Activated CD4-positive, alpha-beta T cell treated with anti-CD3 and anti-CD28 coated beads for 48 hours (primary cell): Measurements from ENCODE around the gene ACOX1.

Experiments used
- DNase-seq: peaks from one replicate; pipeline ENCODE4 v3.0.0-alpha.2; 2020

ACOX1 gene

DNA sequence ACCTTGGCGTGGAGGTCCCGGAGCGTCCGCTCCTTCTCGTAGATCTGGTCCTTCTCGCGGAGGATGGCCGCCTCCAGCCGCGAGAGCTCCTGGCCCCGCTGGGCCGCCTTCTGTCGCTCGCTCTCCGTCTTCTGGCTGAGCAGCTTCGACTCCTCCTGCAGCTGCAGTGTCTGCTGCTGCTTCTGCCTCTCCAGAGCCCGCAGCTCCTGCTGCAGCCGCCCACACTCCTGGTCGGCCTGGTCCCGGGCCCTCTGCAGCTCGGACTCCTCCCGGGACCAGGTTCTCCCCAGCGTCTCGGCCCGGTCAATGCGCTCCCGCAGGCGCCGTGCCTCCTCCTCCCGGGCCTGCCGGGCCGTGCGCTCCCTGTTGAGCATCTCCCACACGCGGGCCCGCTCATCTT is 29.2 kb upstream of the ACOX1 start:
- no peak for DNase-seq

DNA sequence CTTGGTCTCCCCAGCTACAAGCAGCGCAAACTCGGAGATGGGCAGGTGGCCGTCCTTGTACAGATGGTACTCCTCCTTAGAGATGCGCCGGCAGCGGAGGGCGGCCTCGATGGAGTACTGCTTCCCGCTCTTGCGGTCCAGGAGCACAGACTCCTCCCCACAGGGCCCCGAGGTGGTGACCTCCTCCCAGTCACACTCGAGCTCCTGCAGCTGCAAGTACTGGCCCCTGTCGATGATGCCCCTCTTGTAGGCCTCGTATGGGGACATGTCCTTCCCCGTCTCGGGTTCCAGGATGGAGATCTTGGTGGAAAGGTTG is 28.8 kb upstream of the ACOX1 start:
- DNase-seq: no peak

DNA sequence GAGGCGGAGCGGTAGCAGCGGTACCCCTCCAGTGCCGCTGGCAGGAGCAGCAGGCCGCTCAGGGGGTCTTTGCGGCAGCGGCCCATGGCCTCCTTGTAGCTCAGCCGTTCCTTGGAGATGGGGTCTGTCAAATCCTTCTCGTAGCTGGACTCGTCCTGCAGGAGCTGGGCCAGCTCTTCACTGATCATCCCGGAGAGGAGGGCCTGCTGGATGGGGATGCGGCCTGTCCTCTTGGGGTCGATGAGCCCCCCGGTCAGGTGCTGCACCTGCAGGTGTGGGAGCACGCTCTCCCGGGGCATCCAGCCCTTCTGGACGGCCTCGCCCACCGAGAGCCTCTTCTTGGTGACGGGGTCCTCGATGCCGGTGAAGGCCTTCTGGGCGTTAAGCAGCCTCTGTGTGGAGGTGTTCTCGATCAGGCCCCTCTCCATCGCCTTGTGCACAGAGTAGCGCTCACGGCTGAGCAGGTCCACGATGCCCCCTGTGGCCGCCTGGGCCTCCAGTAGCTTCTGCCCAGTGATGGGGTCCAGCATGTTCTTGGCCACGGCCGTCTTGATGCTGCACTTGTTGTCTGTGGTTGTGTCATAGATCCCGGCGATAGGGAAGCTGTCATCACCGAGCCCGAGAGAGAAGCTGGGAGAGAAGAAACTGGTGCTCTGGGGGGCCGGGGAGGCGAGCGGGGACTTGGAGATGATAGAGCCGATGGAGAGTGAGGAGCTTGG is 28.3 kb upstream of the ACOX1 start:
- no peak for DNase-seq

DNA sequence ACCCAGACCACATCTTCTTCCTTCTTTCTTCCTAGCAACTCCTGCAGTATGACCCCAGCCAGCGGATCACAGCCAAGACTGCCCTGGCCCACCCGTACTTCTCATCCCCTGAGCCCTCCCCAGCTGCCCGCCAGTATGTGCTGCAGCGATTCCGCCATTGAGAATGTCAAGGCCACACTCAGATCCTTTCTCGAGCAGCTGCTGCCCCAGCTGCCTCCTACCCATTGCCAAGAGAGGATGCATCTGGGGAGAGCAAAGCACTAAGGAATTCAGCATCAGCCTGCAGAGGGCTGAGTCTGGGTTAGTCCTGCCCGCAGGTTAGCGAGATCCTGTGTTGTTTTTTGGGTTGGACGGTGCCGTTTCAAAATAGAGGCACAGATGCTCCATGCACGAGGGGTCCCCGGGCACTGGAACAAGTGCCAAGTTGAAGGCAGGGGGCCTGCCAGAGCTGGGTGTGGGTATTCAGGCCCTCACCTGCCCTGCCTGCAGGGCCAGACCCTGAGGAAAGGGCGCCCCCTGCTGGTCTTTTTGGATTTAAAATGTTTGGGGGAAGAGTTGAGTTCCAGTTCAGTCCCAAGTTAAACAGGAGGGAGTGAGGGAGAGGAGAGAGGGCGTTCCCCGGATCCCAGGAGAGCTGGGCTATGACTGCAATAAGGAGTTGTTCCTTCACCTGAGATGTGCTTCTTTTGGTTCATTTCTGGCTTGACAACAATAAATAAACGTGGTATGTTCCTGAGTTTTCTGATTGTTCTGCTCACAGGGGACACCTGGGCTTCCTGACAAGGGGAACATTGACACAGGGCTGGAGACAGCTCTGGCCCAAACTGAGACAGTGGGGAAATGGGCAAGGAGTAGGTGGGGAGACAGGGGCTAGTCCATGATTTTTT is 26.5 kb upstream of the ACOX1 start:
- DNase-seq: peak; percentile 91

DNA sequence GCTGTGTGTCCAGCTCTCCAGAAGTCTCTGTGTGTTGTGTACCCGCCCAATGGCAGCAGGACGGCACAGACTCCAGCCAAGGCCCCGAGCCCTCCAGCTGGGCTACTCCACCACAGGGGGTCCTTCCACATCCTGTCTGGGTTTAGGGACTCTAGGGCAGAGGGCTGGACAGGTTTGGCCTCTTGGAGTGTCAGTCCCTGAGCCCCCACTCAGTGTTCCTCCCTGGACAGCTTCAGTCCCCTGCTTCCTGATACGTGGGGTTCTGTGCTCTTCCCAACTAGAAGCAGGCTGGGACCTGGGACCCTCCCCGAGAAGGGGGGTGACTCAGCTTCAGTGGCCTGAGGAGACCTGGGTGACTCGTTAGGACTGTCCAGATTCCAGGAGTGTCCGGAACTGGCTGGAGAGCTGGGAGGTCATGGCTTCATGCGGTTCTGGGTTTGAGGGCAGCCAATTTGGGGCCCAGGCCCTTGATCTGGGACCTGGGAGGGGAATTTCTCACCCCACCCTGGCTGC is 25.8 kb upstream of the ACOX1 start:
- DNase-seq: no peak

DNA sequence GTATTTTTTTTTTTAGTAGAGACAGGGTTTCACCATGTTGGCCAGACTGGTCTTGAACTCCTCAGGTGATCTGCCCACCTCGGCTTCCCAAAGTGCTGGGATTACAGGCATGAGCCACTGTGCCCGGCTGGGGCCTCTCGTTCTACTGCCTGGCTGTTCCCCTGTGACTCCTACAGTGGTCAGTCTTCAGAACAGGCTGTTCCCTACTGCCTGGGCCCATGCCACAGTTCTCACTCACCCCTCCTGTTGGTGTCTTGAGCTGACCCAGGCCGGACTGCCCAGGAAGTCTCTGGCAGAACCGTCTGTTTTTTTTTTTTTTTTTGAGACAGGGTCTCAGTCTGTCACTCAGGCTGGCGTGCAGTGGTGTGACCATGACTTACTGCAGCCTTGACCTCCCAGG is 24.9 kb upstream of the ACOX1 start:
- no peak for DNase-seq

DNA sequence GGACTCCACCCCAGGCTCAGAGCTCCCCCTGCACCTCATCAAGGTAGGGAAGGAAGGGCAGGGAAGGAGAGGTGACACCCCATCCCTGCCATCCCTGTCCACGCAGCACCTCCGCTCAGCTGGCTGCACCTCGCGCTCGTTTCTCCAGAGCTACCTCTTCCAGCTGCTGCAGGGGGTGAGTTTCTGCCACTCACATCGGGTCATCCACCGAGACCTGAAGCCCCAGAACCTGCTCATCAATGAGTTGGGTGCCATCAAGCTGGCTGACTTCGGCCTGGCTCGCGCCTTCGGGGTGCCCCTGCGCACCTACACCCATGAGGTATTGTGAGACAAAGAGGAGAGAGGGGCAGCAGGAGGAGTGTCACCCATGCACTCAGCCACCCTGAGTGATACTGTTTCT is 23.1 kb upstream of the ACOX1 start:
- DNase-seq: no peak

DNA sequence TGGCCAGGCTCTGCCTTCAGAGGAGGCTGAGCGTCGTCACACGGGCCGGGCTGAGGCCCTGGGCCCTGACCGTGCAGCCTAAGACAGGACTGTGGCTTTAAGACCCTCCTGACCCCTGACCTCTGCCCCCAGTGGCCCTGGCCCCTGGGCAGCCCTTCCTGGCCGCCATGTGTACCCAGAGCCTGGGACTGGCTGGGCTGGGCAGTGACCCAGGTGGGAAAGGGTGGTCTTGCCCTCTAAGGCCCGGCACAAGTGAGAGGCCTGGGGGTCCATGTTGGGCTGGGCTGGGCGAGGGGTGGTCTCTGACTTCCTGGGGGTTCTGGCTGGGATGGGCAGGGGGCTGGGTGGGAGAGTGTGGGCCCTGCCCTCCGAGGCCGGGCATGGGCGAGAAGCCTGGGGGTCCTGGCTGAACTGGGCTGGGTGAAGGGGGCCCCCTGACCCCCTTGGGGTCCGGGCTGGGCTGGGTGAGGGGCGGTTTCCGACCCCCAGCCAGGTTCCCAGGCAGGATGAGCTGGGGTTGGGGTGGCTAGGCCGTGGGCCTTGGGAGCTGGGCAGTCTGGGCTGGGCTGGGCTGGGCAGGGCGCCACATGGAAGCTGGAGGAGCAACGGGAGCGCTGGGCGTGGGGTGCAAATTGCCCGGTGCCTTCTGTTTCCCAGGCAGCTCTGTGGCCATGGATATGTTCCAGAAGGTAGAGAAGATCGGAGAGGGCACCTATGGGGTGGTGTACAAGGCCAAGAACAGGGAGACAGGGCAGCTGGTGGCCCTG is 22.0 kb upstream of the ACOX1 start, which contains the start of gene CDK3:
CDK3 (plus strand) TSS at position 101 of the 767 bp plus-strand sequence; CDS start at position 672, 571 bp downstream.
- no peak for DNase-seq

DNA sequence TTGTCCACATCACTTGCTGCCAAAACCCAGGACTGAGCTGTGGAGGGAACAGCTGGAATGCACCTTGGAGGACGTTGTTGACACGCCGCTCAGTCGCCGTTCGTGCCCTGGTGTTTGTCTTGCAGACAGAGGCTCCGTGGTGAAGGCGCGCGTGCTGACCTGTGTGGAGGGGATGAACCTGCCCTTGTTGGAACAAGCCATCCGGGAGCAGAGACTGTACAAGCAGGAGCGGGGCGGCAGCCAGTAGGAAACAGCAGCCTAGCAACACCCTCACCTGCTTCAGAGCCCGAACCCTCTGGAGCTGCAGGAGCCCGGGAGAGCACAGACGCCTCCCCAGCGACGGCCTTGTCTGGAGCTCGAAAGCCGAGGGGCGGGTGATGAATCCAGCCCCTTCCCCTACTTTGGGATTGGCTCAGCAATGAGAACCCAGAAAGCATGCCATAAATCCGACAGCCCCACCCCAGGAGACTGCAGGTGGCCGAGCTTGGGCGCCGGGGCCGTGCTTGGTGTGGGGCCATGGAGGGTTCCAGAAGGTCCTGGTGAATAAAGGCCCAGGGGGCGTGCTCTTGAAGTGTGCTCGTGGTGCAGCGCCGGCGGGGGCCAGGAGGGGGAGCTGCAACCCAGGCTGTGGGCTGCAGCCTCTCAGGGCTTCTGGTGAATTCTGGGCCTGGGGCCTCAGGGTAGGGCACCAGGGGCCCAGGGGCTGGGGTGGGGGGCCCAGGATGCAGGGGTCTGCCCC is 21.2 kb upstream of the ACOX1 start:
- peak; percentile 85 for DNase-seq

DNA sequence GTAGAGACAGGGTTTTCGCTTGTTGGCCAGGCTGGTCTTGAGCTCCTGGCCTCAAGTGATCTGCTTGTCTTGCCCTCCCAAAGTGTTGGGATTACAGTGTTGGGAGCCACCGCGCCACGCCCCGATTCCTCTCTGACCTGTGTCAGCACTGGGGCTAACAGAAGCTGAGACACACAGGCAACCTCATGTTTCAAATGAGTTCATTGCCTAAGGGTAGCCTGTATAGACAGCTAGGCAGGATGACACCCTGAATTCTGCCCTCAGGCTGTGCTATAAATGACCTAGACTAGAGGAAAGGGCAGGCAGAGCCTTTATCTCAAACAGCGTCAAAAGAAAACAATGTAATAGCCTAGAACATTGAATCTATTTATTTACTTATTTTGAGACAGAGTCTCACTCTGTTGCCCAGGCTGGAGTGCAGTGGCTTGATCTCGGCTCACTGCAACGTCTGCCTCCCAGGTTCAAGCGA is 19.4 kb upstream of the ACOX1 start:
- DNase-seq: no peak

DNA sequence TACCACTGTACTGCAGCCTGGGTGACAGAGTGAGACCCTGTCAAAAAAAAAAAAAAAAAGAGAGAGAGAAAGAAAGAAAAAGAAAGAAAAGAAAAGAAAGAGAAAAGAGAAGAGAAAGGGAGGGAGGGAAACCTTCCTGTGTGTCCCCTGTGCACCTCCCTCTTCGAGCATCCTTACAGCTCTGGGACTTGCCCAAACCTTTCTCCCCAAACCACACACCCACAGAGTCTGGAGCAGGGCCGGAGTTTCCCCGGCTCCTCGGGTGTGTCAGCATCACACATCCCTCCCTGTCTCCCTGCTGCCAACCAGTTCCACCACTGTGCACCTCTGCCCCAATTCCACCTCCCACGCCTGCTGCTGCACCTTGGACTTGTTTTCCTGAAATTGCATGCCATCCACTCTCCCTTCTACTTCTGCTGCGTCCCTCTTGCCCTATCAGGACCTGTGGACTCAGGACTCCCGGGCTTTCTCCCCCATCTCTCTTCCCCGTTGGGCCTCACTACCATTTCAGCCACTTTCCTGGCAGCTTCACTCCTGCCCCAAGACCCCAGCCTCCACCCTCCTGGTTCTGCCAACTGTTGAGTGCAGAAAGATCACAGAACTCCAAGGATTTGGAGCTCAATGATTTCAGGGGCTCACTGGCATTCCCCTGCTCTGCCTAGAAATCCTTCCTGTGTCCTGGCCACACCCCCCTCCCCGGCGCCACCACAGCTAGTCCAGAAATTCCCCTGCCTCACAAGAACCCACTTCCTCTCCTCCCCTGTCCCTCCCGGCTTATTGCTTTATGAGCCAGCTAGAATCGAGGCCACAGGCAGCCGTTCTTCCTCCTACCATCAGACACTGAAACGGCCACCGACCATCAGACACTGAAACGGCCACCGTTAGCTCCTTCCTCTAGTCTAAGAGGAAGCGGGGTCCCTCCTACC is 18.0 kb upstream of the ACOX1 start:
- peak; percentile 40 for DNase-seq

DNA sequence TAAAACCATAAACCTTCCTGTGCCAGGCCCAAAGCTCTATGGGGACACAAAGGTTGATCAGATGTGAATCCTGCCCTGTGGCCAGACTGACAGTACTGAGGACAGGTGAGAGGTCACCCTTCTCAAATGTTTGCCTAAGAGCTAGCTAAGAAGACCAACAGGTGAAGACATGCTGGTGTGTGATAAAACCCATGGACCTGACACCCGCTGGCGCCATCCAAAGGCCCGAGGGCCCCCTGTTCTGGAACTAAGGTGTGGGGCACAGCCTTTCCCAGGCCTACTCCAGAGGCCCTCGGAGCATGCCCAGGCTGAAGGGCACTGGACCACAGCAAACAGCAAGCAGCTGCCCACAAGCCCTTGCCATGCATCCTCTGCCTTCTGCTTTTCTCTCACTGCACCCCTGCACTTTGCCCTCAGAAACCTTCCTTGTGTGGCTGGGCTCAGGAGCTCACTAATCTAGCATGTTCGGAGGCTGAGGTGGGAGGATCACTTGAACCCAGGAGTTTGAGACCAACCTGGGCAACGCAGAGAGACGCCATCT is 16.5 kb upstream of the ACOX1 start:
- DNase-seq: no peak

DNA sequence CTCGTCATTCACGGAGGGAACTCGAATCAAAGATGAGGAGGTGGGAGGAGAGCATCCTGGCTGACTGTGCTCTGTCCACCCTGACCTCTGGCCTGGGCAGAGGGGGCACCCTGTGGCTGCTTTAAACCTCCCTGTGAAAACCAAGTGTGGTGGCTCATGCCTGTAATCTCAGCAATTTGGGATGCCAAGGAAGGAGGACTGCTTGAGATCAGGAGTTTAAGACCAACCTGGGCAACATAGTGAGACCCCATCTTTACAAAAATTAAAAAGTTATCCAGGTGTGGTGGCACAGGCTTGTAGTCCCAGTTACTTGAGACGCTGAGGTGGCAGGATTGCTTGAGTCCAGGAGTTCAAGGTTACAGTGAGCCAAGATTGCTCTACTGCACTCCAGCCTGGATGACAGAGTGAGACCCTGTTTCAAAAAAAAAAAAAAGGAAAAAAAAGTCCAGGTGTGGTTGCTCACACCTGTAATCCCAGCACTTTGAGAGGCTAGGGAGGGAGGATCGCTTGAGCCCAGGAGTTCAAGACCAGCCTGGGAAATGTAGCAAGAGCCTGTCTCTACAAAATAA is 15.9 kb upstream of the ACOX1 start:
- DNase-seq: no peak

DNA sequence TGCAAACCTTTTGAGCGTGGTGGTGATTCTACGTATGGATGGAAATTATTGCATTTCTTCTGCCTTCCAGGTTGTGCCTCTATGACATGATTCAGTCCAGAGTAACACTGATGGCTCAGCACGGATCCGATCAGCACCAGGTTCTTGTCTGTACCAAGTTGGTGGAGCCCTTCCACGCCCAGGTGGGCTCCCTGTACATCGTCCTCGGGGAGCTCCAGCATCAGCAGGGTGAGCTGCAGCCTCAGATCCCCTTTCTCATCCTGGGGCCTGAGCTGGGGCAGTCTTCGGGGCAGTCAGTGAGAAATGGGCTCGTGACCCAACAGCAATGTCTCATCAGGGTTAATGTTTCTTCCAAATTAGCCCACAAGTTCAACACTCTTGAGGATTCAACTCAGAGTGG is 12.4 kb upstream of the ACOX1 start:
- no peak for DNase-seq

DNA sequence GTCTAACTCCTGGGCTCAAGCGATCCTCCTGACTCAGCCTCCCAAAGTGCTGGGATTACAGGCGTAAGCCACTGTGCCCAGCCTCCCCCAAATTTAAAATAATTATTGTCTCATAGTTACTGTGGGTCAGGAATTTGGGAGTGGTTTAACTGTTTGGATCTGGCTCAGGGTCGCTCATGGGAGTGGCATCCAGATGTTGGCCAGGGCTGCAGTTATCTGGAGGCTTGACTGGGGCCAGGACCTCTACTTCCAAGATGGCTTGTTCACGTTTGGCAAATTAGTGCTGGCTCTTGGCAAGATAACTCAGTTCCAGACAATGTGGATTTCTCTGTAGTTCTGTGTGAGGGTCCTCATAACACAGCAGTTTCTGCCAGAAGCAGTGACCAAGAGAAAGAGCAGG is 8.1 kb upstream of the ACOX1 start:
- DNase-seq: no peak

DNA sequence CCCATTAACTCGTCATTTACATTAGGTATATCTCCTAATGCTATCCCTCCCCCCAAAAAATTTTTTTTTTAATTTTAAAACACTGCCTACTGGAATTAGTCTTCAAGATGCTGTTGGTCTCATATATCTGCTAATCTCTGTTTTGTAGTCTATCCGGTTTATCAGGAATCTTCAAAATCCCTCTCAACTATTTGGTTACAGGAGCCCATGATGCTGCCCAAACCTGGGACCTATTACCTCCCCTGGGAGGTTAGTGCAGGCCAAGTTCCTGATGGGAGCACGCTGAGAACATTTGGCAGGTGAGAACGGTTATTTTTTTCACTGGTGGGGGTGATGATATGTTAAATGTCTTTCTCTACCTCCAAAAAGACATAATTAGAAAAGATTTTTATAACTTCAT is 7.0 kb upstream of the ACOX1 start:
- DNase-seq: no peak

DNA sequence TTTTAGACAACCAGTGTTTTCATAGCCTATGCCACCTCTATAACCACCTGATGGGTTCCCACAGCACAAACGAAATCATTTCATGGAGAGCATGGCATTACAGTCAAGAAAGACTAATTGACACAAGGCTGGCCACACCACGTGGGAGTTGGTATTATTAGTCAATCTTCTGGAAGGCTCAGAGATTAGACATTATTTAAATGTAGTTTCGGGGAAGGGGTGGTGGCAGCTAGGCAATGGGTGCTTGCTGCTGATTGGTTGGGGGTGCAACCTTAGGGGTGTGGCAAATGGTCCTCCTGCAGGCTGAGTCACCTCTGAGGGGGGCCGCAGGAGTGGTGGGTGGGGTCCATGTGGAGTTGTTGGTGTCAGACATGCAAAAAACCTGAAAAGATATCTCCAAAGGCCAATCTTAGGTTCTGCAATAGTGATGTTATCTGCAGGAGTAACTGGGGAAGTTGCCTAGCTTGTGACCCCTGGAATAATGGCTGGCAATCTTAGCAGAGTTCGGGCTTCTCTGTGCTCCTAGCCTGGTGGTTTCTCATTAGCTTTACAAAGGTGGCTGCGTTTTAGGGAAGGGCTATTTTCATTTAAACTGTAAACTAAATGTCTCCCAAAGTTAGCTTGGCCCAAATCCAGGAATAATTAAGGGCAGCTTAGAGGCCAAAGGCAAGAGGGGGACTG is 4.7 kb upstream of the ACOX1 start:
- DNase-seq: no peak

DNA sequence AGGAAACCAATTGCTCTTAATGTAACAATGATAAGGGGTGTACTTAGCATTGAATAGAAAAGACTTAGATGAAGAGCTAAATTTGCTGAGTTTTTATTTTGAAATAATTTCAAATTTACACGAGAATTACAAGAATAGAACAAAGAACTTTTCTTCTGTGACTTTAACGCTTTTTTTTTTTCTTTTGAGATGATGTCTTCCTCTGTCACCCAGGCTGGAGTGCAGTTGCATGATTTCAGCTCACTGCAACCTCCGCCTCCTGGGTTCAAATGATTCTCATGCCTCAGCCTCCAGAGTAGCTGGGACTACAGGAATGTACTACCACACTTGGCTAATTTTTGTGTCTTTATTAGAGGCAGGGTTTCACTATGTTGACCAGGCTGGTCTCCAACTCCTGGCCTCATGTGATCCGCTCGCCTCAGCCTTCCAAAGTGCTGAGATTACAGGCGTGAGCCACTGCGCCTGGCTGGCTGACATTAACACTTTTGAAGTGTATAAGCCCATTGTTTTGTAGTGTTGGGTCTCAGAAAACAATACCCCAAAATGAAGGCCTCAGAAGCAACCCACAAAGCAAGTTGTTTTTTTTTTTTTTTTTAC is 2.2 kb upstream of the ACOX1 start:
- no peak for DNase-seq

DNA sequence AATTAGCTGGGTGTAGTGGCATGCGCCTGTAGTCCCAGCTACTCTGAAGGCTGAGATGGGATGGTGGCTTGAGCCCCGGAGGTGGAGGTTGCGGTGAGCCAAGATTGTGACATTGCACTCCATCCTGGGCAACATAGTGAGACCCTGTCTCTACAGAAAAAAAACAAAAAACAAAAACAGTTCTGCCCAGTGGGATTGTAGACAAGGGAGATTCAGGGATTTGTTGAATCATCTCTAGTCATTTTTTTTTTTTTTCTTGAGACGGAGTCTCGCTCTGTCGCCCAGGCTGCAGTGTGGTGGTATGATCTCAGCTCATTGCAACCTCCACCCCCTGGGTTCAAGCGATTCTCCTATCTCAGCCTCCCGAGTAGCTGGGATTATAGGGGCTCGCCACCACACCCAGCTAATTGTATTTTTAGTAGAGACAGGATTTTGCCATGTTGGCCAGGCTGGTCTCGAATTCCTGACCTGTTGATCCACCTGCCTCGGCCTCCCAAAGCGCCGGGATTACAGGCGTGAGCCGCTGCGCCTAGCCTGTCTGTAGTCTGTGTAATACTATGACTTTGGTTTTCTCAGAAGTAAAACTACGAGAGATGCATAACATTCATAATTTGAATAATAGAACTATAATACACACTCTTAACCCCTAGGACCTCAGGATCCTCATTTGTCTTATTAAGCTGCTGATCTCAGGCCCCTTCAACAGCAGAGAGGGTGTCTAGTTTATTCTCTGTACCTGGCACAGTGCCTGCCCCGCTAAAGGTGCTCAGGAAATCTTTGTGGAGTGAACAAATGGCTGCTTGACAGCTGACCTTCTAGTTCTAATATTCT is 1.4 kb upstream of the ACOX1 start:
- no peak for DNase-seq
